Activated naive CD4-positive, alpha-beta T cell treated with Interleukin-2 at 50 U/mL for 16 hours (primary cell): ENCODE data around the gene IDH3A.
"Not testable (repeated sequence)": the region's sequence is repeated elsewhere in the genome, so short reads cannot be mapped to it uniquely, and the experiment has no call there.

Source experiments
- DNase-seq: peaks from one replicate; pipeline ENCODE4 v3.0.0-alpha.2; 2020

IDH3A gene

DNA sequence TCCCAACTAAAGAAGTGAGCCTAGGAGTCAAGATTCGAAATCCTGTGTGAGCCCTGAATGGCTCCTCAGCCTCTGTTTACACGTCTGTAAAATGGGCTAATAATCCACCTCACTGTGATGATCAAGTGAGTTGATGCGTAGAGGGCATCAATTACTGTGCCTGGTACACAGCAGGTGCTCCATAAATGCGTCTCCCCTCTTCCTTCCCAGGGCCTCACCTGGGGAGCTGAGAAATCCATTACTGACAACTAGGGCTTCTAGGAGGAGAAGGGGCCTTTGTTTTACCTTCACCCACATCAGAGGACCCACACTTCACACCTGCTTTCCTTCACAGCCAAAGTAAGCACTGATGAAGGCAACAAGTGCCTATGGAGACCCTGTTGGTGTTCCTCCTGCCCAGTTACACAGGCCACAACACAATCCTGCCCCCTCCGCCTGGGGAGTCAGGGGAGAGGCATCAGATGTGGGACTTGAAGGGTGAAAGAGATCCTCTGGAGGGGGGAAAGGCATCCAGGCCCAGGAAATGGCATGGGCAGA lies 19.3 kb upstream of the IDH3A start:
- no peak for DNase-seq

DNA sequence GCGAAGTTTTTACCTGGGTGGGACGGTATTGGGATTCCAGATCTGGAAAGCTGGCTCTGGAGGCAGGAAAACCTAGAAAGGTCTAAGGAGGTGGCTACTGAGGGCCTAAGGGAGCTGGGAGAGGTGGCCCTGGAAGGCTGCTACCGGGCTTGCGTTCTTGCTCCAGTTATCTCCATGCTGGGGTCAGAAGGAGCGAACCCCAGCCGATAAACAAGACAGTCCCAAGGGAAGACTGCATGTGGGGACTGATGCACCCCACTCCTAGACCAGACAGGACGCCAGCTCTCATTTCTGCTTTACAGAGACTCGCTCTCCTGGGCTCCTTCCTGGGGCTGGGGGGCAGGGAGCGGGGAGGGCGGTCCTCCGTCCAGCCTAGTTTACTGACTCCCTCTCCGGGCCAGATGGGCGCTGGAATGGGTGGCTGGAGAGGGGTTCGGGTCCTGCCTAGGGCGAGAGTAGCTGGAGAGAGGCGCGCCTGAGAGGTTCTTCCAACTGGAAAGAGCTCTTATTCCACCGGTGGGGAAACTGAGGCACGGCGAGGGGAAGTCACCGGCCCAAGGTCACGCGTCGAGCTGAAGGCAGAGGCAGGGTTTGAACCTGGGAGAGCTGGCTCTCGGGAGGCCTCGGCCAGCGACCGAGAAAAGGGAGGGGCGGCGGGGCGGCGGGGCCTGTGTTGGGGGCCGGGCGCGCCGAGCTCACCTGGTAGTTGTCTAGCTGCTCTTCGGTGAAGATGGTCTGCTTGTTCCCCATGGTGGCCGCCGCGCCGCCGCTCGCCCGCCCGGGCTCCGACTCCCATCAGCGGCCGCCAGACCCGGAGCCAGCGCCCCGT lies 18.5 kb upstream of the IDH3A start:
- DNase-seq, result no peak

DNA sequence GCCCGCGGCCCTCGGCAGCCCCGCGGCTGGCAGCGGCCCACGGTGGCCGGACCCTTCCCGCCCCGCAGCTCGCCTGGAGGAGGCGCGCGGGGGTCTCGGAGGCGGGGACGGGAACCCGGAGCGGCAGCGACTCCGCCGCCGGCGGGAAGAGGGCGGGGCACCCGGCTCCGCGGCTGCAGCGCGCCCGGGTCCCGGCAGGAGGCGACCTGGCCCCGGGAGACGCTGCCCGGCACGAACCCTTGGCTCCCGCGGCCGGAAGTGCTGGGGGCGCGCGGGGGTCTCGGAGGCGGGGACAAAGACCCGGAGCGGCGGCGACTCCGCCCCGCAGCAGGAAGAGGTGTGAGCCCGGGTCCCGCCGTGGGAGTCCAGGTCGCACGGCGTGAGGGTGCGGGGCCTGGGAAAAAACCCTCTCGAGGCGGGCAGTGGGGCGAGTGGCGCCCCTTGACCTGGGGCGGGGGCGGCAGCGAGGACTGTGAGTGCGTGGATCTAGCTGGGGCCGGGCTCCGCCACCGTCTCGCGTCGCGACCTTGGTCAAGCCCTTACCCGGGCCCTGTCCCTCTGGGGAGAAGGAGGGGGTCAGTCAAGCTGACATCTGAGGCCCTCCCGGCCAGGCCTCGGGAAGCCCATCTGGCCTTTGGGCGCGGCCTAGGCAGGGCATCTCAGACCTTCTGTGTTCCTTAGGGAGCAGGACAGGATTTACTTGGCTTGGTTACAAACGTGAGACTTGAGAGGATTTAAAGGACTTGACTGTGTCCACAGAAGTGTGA lies 17.7 kb upstream of the IDH3A start, which contains the start of gene CIB2:
TSS of gene CIB2 (minus strand) at position 151 of the 767 bp plus-strand sequence. CDS start 230 bp downstream, outside the sequence.
- peak; percentile 78 for DNase-seq

DNA sequence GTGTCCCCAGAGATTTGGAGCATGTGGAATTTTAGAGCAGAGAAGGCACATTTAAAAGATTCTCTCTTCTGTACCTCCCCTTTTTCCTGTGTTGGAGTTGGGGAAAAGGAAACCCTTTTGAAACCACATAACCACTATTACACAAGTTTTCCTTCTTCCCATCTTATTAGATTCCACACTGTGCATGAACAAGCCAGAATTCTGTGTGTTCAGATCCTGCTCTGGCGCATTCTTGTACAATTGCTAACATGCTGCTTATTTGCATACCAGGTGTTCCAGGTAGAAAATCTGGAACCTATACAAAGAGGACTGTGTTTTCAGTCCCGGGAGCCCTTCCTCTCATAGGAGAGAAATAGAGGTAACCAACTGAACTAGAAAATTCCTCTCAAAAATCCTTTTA lies 15.4 kb upstream of the IDH3A start:
- no peak for DNase-seq

DNA sequence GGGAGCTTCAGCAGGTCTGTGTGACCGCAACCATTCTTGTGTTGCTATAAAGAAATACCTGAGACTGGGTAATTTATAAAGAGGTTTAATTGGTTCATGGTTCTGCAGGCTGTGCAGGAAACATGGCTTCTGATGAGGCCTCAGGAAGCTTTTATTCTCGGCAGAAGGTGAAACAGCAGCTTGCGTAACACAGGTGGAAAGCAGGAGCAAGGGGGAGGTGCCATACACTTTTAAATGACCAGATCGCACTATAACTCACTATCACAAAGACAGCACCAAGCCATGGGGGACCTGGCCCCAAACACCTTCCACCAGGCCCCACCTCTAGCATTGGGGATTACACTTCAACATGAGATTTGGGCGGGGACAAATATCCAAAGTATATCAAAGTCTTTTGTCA lies 9.6 kb upstream of the IDH3A start:
- DNase-seq, result no peak

DNA sequence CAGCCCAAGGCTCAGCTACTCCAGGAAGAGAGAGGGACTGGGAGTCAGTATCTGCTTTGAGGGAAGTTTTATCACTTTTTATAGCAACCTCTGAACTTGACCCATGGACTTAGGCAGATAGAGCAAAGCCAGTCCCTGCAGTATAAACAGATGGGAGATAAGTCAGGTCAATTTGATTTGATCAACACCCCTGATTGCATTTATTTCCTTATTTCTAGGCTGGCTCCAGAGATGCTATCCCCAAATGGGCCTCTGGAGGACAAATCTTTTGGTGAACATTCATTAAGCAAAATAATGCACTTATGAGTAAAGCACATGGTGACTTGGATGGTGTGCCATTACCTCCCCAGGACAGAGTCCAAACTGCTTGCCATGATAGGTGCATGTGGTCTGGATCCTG lies 8.9 kb upstream of the IDH3A start:
- DNase-seq, result no peak

DNA sequence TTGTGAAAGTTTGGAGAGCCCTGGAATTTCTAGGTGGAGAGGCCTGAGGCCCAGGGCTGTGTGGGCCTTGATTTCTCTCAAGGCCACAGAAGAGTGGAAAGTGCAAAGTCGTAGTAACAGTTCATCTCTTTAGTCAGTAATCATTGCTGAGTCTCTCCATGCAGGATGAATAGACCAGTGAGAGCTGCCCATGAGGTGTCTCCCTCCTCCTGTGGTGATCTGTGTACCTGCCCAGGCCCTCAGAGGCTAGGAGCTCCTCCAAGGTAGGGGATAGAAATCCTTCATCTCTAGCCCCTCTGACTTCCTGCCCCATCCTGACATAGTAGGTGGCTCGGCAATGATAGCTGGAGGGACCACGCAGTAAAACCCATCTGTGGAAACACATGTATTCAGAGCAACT lies 6.8 kb upstream of the IDH3A start:
- no peak for DNase-seq

DNA sequence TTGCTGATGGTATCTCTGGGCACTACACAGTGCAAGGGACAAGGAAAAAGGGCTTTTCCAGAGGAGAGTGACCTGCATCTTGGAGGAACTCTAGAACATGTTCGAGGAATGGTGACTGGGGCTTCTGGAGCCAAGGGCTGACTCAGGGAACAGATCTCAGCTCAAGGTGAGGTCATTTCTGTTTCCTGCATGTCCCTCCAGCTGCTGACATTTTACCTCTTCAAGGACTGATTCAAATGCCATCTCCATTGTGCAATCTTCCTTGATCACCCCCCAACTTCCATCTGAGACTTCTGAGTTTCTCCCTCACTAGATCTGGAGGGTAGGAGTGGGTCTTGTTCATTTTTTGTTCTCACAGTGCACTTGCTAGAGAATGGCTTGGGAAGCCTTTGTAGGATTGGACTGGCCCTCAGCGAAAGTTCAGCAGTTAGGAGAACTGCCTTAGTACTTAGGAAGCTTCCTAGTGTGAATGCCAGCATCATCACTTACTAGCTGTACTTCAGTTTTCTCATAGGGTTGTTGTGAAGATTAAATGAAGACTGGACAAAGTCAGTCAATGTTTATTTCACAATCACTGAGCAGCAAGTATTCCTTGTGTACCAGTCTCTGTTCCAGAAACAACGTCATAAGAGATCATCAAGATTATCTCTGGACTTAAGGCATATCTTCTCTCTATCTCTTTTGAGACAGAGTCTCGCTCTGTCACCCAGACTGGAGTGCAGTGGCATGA lies 2.6 kb upstream of the IDH3A start:
- no peak for DNase-seq

DNA sequence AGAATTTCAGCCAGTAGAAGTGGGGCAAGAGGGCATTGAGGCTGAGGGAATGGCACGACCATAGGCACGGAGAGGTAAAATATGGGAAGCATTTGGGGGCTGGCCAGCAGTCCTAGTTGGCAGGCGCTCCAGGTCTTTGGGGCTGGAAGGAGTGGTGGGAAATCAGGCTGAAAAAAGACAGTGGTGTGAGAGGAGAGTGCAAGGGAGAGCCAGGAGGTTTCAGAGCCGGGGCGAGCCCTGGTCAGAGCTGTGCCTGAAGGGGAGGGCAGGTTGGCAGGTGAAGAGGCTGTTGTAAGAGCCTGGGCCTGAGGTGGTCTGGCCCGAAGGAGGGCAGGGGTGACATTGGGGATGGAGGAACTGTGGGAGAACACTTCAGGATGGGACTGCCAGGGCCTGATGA lies 1.6 kb upstream of the IDH3A start:
- no peak for DNase-seq

DNA sequence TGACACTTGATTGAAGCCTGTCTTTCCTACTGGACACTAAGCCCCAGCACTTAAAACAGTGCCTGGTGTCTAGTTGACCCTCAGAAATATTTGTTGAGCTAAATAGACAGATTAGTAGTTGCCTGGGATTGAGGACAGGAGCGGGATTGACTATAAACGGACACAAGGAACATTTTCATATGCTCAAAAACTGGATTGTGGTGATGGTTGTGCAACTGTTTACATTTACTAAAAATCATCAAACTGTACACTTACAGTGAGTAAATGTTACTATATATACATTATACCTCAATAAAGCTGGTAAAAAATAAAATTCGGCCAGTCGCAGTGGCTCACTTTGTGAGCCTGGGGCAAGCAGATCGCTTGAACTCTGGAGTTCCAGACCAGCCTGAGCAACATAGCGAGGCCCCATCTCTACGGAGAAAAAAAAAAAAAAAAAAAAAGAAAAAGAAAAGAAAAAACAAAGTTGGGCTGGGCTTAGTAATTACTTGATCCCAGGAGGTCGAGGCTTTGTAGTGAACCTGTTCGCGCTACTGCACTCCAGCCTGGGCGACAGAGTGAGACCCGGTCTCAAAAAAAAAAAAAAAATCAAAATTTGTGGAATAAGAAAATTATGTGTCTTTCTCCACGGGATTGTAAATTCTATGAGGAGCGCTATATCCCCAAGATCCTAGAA lies 632 bp upstream of the IDH3A start:
- no peak for DNase-seq

DNA sequence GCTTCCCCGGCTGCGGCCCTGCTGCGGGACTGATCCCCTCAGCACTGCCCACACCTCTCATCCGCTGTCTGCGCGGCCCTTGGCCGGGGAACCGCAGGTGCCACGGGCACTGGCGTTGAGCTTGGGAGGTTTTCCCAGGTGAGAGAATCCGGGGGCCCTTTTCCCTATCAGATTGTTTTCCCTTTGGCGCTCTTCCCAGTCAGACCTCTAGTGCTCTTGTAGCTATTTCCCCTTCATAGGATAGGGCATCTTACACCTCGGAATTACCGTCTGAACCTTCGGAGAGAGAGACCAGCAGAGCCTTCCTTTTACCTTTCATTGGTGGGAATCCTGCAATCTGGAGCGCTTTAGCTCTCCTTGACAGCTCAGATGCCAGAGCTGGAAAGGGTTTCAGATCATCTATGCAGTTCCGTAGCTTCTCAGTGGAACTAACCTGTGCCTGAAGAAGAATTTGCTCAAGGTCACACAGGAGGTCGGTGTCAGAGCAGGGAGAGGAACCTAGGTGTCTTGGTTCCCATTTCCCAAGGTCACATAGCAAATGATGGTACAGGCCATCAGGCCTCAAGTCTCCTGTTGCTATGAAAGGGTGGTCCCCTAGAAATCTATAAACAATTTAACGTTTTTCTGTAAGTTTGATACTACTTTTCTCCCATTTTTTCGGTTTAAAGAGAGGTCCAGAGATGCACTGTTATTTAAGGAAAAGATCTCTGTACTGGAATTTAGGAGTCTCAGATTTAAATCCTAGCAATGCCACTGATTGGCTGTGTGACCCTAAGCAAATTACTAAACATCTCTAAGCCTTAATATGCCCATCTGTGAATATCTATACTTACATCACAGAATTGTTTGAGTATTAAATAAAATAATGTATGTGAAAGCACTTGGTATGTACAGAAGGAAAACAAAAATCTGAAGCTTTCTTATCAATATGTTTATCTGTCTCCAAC lies 916 bp downstream of the IDH3A start:
- DNase-seq, result no peak

DNA sequence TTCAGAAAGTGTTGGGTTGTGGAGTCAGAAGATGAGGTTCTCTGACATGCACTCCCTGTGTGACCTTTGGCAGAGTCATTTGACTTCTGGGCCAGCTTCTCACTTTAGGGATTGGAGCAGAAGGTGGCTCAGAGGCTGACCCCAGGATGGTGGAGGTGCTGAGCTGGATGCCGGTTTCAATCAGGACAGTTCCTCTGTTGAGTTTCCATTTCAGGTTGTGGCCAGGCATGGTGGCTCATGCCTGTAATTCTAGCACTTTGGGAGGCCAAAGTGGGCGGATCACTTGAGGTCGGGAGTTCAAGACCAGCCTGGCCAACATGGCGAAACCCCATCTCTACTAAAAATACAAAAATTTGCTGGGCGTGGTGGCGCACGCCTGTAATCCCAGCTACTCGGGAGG lies 1.9 kb downstream of the IDH3A start:
- not testable (repeated sequence) for DNase-seq

DNA sequence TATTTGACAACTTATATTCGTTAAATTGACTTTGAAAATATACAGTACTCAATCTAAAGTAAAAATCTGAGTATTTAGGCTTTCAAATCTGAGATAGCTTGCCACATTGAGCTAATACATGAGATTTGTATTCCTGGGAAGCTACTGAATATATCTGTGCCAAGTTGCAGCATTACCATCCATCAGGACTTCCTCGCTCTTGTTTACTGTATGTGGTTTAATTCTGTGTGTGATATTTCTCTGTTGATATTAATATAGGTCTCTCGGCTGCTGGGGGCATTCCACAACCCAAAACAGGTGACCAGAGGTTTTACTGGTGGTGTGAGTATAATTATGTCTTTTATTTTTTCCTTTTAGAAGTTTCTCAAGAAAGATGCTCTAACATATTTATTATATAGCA lies 5.8 kb downstream of the IDH3A start:
- no peak for DNase-seq

DNA sequence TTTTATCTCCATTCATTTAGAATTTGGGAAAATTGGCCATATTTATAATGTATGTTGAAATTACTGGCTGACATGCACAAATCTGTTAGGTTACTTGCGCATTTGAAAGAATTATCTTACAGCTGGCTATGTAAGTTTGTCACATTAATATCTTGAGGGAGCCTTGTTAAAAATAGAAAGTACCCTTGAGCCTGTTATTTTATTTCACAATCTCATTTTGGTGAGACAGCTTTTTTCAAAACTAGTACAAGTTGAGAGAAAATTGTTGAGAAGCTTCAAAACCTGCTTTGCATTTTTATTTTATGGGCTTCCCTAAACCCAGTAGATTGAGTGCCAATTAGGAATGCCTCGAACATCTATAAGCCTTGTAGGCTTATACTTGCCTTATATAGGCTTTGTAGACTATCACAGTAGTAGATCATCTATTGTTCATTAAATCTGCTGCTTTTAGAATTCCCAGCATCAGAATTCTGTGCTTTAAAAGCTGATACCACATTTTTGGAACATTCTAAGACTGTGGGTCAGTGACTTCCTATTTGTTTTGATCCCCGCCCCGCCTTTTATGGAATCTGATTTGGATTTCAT lies 6.3 kb downstream of the IDH3A start:
- DNase-seq, result no peak

DNA sequence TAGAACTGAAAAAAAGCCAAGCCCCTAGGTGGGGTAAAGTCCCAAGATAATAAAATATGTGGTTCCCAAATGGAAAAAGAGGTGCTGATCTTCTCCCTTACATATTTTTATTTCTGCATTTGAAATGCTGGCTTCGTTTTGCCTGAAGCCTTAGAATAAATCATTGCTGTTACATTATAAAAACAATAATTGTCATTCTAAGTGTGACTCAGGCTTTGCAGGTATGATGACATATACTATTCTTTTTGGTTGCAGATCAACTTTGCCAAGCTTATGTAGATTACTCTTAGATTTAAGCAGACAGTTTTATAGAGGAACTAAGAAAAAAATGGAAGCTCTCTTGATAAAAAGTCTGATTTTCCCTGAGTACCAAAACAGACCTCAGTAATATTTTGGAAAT lies 7.5 kb downstream of the IDH3A start:
- DNase-seq, result no peak

DNA sequence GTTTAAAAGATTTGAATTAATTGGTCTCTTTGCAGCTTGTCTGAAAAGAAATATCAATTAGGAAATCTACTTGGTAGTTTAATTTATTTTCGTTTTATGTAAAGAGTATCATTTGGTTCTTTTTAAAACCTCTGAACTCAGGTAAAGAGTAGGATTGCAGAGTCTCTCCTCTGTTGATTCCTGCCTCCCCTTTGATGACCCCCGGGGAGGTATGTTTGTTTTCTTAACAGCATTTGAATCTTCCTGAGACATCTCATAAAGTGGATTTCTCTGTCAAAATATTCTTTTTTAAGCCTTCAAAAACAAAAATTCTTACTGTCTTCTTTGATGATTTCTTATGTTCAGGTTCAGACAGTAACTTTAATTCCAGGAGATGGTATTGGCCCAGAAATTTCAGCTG lies 8.0 kb downstream of the IDH3A start:
- DNase-seq, result no peak

DNA sequence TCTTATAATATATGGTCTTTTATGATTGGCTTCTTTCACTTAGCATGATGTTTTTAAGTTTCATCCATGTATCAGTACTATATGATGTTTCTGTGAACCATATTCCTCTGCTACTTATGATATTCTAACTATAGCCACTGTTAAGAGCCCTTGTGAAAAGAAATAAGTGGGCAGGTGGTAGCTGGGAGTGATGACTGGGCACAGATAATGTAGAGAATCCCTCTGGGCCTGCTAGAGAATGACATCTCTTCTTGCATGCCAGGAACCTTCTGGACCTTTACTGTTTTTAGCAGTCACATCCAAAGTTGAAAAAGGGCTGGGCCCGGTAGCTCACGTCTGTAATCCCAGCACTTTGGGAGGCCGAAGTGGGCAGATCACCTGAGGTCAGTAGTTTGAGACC lies 10.2 kb downstream of the IDH3A start:
- DNase-seq, result no peak

DNA sequence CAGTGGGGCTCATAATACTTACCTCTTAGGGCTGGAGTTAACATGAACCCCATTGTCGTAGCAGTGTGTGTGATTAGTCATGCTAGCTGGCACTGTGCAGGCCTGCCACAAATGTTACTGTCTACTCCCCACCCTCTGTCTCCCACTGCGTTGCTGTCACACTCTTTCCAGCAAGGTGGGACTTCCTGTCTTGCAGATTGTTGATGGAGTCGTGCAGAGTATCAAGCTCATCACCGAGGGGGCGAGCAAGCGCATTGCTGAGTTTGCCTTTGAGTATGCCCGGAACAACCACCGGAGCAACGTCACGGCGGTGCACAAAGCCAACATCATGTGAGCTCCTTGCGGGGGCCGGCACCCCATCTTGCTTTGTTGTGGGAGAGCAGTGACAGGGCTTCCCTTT lies 12.9 kb downstream of the IDH3A start:
- DNase-seq, result peak; percentile 21

DNA sequence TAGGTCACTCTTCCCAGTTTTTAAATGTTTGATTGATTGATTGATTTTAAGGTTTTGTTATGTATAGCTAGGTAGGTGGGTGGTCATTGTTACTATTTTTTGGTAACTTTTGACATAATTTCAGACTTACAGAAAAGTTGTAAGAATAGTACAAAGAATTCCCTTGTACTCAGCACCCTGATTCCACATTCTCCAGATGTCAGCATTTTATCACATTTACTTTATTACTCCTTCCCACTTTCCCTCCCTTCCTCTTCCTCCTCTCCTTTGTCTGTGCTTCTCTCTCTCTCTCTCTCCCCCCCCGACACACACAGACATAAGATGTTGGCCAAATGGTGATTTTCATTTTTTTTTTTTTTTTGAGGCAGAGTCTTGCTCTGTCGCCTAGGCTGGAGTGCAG lies 14.8 kb downstream of the IDH3A start:
- DNase-seq, result no peak

DNA sequence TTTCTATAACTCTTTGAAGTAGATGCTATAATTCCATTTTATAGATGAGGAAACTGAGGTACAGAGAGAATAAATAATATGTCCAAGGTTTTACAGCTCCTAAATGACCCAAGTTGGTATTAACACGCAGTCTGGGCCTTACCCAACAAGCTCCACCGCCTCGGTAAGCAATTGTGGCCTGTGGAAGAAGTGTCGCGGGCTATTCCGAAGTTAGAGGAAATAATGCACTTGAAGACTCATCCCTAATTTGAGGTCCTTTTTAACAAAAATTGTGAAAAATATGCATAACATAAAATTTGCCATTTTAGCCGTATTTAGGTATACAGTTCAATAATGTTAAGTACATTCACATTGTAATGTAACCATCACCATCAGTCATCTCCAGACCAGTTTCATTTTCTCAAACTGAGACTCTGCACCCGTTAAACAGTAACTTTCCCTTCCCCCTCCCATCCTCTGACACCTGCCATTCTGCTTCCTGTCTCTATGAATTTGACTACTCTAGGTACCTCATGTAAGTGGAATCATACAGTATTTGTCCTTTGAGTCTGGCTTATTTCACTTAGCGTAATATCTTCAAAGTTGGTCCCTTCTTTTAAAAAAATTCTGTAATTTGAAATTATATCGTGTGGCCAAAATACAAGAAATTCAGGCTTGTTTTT lies 18.2 kb downstream of the IDH3A start:
- DNase-seq, result no peak

DNA sequence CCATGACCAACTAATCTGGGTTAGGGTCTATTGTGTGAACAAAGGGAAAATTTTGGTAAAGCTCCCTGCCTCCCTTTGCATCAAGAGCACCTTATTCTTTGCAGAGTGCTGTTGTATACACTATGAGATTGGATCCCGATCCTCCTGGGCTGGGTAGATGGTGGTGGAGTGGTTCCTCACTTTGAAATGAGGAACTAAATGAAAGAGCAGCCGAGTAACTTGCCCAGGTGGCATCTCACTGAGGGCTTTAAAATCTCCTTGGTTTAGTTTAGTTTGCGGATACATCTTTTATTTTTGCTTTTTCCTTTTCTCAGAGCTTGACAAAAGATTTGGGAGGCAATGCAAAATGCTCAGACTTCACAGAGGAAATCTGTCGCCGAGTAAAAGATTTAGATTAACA lies 19.4 kb downstream of the IDH3A start:
- DNase-seq, result no peak
